Mesenchymal stem cell (in vitro differentiated cells and primary cell): Measurements from ENCODE around the gene EFCC1.

Experiments
- DNase-seq: peaks from one replicate; pipeline ENCODE4 v3.0.0-alpha.2; 2013
- H2AFZ ChIP-seq: one replicate; pipeline ENCODE4 v1.6.1; 2013; ENCODE audit warnings: low read depth, mild to moderate bottlenecking, control low read depth, inconsistent platforms, low read length, moderate library complexity
- H2AK5ac ChIP-seq: 2 replicates; pipeline ENCODE4 v1.6.1; 2013; ENCODE audit warnings: low read length, moderate library complexity, mild to moderate bottlenecking, inconsistent platforms; ENCODE audit not compliant: severe bottlenecking
- H2BK120ac ChIP-seq: one replicate; pipeline ENCODE4 v1.6.1; 2013; ENCODE audit warnings: low read depth, mild to moderate bottlenecking, inconsistent platforms, low read length, moderate library complexity
- H2BK12ac ChIP-seq, 2 experiments: one replicate each; pipeline ENCODE4 v1.6.1; 2013; ENCODE audit warnings: inconsistent platforms in 2 of 2, low read length in 2 of 2, mild to moderate bottlenecking in 2 of 2, moderate library complexity in 2 of 2, control low read depth in 1 of 2
- H2BK15ac ChIP-seq: one replicate; pipeline ENCODE4 v1.6.1; 2013; ENCODE audit warnings: mild to moderate bottlenecking, low read depth, inconsistent platforms; ENCODE audit not compliant: poor library complexity, severe bottlenecking
- H2BK5ac ChIP-seq: 2 replicates; pipeline ENCODE4 v1.6.1; 2013; ENCODE audit warnings: low read depth, mild to moderate bottlenecking, low read length, control low read depth, inconsistent platforms; ENCODE audit not compliant: poor library complexity, severe bottlenecking
- H3K14ac ChIP-seq, 2 experiments: one replicate each; pipeline ENCODE4 v1.6.1; 2013; ENCODE audit warnings: inconsistent platforms in 2 of 2, low read length in 2 of 2, control low read depth in 1 of 2, mild to moderate bottlenecking in 1 of 2, moderate library complexity in 1 of 2
- H3K18ac ChIP-seq, 2 experiments: one replicate each; pipeline ENCODE4 v1.6.1; 2013; ENCODE audit warnings: inconsistent platforms in 2 of 2, low read length in 2 of 2, control low read depth in 1 of 2, low read depth in 1 of 2, mild to moderate bottlenecking in 1 of 2
- H3K23ac ChIP-seq, 2 experiments: one replicate each; pipeline ENCODE4 v1.6.1; 2013; ENCODE audit warnings: inconsistent platforms in 2 of 2, low read length in 2 of 2, mild to moderate bottlenecking in 2 of 2, moderate library complexity in 2 of 2, control low read depth in 1 of 2
- H3K27ac ChIP-seq: 2 replicates; pipeline ENCODE4 v1.5.1; 2013; ENCODE audit warnings: mild to moderate bottlenecking, moderate library complexity, low read length, control low read depth, inconsistent platforms; ENCODE audit not compliant: poor library complexity, severe bottlenecking
- H3K27me3 ChIP-seq, 2 experiments: 2 replicates each; pipeline versions ENCODE4 v1.6.1 to v1.7.0; 2013; ENCODE audit warnings: low read length in 2 of 2, mild to moderate bottlenecking in 2 of 2, moderate library complexity in 2 of 2, control low read depth in 1 of 2, inconsistent platforms in 1 of 2; ENCODE audit not compliant: control insufficient read depth in 1 of 2, insufficient read depth in 1 of 2
- H3K36me3 ChIP-seq, 2 experiments: 2 replicates each; pipeline versions ENCODE4 v1.6.1 to v1.7.0; 2013; ENCODE audit warnings: low read length in 2 of 2, control low read depth in 1 of 2, inconsistent platforms in 1 of 2, low read depth in 1 of 2, mild to moderate bottlenecking in 1 of 2; ENCODE audit not compliant: insufficient read depth in 2 of 2, control insufficient read depth in 1 of 2
- H3K4ac ChIP-seq, 2 experiments: one replicate each; pipeline ENCODE4 v1.6.1; 2013; ENCODE audit warnings: inconsistent platforms in 2 of 2, low read length in 2 of 2, mild to moderate bottlenecking in 2 of 2, moderate library complexity in 2 of 2, control low read depth in 1 of 2, low read depth in 1 of 2
- H3K4me1 ChIP-seq: 2 replicates; pipeline ENCODE4 v1.6.1; 2013; ENCODE audit warnings: low read depth, low read length, control low read depth; ENCODE audit not compliant: control insufficient read depth, insufficient read depth
- H3K4me2 ChIP-seq: 2 replicates; pipeline ENCODE4 v1.6.1; 2013; ENCODE audit warnings: low read length, mild to moderate bottlenecking, inconsistent platforms; ENCODE audit not compliant: poor library complexity, severe bottlenecking
- H3K4me3 ChIP-seq, 2 experiments: 2 replicates each; pipeline versions ENCODE4 v1.5.1 to v1.7.0; 2013; ENCODE audit warnings: low read length in 2 of 2, mild to moderate bottlenecking in 2 of 2, control low read depth in 1 of 2, low read depth in 1 of 2; ENCODE audit not compliant: insufficient read depth in 1 of 2
- H3K79me1 ChIP-seq: replicated peaks from 2 replicates; pipeline ENCODE4 v1.6.1; 2013; ENCODE audit warnings: mild to moderate bottlenecking, control low read depth, low read length, inconsistent platforms; ENCODE audit not compliant: poor library complexity, severe bottlenecking
- H3K9ac ChIP-seq: 2 replicates; pipeline ENCODE4 v1.7.0; 2013; ENCODE audit warnings: mild to moderate bottlenecking, low read length, moderate library complexity
- H3K9me3 ChIP-seq: 2 replicates; pipeline ENCODE4 v1.7.0; 2013; ENCODE audit warnings: mild to moderate bottlenecking, low read length; ENCODE audit not compliant: control insufficient read depth
- H4K8ac ChIP-seq: one replicate; pipeline ENCODE4 v1.6.1; 2013; ENCODE audit warnings: inconsistent platforms, mild to moderate bottlenecking, low read length, moderate library complexity
- H4K91ac ChIP-seq: one replicate; pipeline ENCODE4 v1.6.1; 2013; ENCODE audit warnings: mild to moderate bottlenecking, low read length, inconsistent platforms
- WGBS: methylation state at CpG from one replicate; pipeline ENCODE4 v1.1.7; 2013; ENCODE audit warnings: mixed read lengths; 5-methylcytosine and 5-hydroxymethylcytosine counted together

Gene EFCC1

GRCh38 chr3:129034642-129035041 lies 33.5 kb downstream of the EFCC1 start:
- Histone ChIP-seq H4K8ac (no peak overlapping the region), H3K27ac (no peak overlapping the region), H3K14ac (no peak overlapping the region), H3K4me3 (no peak overlapping the region), H3K9me3 (peaks cover 6% of the 10 kb centered on the region), H2BK5ac (no peak overlapping the region), H2AFZ (no peak overlapping the region), H3K18ac (no peak overlapping the region), H3K9ac (no peak overlapping the region), H3K4me1 (peaks cover 3% of the 10 kb centered on the region), H3K79me1 (no peaks in the 10 kb centered on the region), H3K23ac (no peak overlapping the region), H3K36me3 (no peaks in the 10 kb centered on the region), H3K27me3 (peaks cover 37 to 38% of the 10 kb centered on the region in 2 experiments), H4K91ac (no peak overlapping the region), H2AK5ac (no peak overlapping the region), H3K4ac (no peak overlapping the region), H2BK120ac (no peak overlapping the region), H3K4me2 (no peak overlapping the region), H2BK12ac (no peak overlapping the region), H2BK15ac (no peak overlapping the region)
- no peak for DNase-seq
- WGBS: 100% methylated on average over 5 of the region's 6 CpGs

GRCh38 chr3:129035360-129036221 lies 34.5 kb downstream of the EFCC1 start:
- 88% methylated on average over 10 of the region's 11 CpGs for WGBS
- H3K79me1 ChIP-seq: no peaks in the 10 kb centered on the region
- no peak overlapping the region for H3K18ac ChIP-seq

GRCh38 chr3:129036222-129037092 lies 35.4 kb downstream of the EFCC1 start:
- Histone ChIP-seq H2BK12ac (no peak overlapping the region), H3K27ac (no peak overlapping the region), H2BK120ac (no peak overlapping the region), H4K91ac (peak overlapping the region; percentile 19), H4K8ac (no peak overlapping the region), H3K27me3 (peaks cover 41% of the 10 kb centered on the region in 2 experiments), H3K4me2 (no peak overlapping the region), H2AFZ (no peak overlapping the region), H2BK15ac (no peak overlapping the region), H3K4ac (no peak overlapping the region), H3K79me1 (no peaks in the 10 kb centered on the region), H3K9ac (no peak overlapping the region), H3K4me1 (peaks cover 4% of the 10 kb centered on the region), H3K36me3 (no peaks in the 10 kb centered on the region), H3K9me3 (no peaks in the 10 kb centered on the region), H2BK5ac (no peak overlapping the region), H3K18ac (no peak overlapping the region), H3K23ac (no peak overlapping the region), H3K14ac (no peak overlapping the region), H3K4me3 (no peak overlapping the region), H2AK5ac (no peak overlapping the region)
- WGBS: 79% methylated on average over 8 of the region's 10 CpGs
- DNase-seq: no peak

More at GRCh38 chr3:129035360-129036221, 34.5 kb downstream of the EFCC1 start:
- Histone ChIP-seq H3K27me3 (peaks cover 41 to 42% of the 10 kb centered on the region in 2 experiments), H3K36me3 (no peaks in the 10 kb centered on the region), H2BK15ac (no peak overlapping the region), H3K9me3 (peaks cover 1% of the 10 kb centered on the region), H2BK5ac (no peak overlapping the region), H2BK12ac (no peak overlapping the region), H4K91ac (no peak overlapping the region), H2BK120ac (no peak overlapping the region), H3K23ac (no peak overlapping the region), H2AFZ (no peak overlapping the region), H3K9ac (no peak overlapping the region), H2AK5ac (no peak overlapping the region), H3K4ac (no peak overlapping the region), H3K14ac (no peak overlapping the region), H3K4me1 (peaks cover 4% of the 10 kb centered on the region), H3K4me3 (no peak overlapping the region), H3K27ac (no peak overlapping the region), H4K8ac (no peak overlapping the region), H3K4me2 (no peak overlapping the region)
- DNase-seq: no peak

- no peaks in the 10 kb centered on the region for H3K79me1 ChIP-seq
- no peaks in the 10 kb centered on the region for H3K36me3 ChIP-seq
- no peak overlapping the region for H3K14ac ChIP-seq
- peaks cover 40 to 45% of the 10 kb centered on the region in 2 experiments for H3K27me3 ChIP-seq
- no peak overlapping the region for H3K23ac ChIP-seq
- H2BK15ac ChIP-seq: no peak overlapping the region
- WGBS: 34% methylated on average over 2 of the region's 2 CpGs
- no peak overlapping the region for H2BK5ac ChIP-seq
- H3K4me3 ChIP-seq: no peak overlapping the region
- no peak overlapping the region for H2BK12ac ChIP-seq
- no peak overlapping the region for H2AK5ac ChIP-seq
- DNase-seq: no peak
- H3K9me3 ChIP-seq: no peaks in the 10 kb centered on the region
- H3K4ac ChIP-seq: no peak overlapping the region
- H4K91ac ChIP-seq: no peak overlapping the region
- no peak overlapping the region for H3K9ac ChIP-seq
- no peak overlapping the region for H3K27ac ChIP-seq
- no peak overlapping the region for H3K18ac ChIP-seq
- H4K8ac ChIP-seq: no peak overlapping the region
- no peak overlapping the region for H2AFZ ChIP-seq
- H3K4me1 ChIP-seq: peaks cover 4% of the 10 kb centered on the region
- H3K4me2 ChIP-seq: no peak overlapping the region
- no peak overlapping the region for H2BK120ac ChIP-seq
Measured at GRCh38 chr3:129037093-129037419, 36.0 kb downstream of the EFCC1 start.
